Effector memory CD4-positive, alpha-beta T cell (primary cell): ENCODE measurements around the gene MYMK.
"Not testable (repeated sequence)": the region's sequence is repeated elsewhere in the genome, so short reads cannot be mapped to it uniquely, and the experiment has no call there.

Experiments used
- DNase-seq, 3 donors: peaks; one replicate each; pipeline ENCODE4 v3.0.0-alpha.2; 2020
- H3K27ac ChIP-seq: 2 replicates; pipeline ENCODE4 v1.7.0; 2013; ENCODE audit warnings: mild to moderate bottlenecking, low read length, moderate library complexity; ENCODE audit not compliant: insufficient read depth, poor library complexity, severe bottlenecking
- H3K27me3 ChIP-seq: replicated peaks from 2 replicates; pipeline ENCODE4 v1.7.0; 2013; ENCODE audit warnings: mild to moderate bottlenecking, low read length; ENCODE audit not compliant: insufficient read depth, control insufficient read depth, poor library complexity, severe bottlenecking
- H3K36me3 ChIP-seq: 2 replicates; pipeline ENCODE4 v1.7.0; 2013; ENCODE audit warnings: mild to moderate bottlenecking, low read length, moderate library complexity; ENCODE audit not compliant: control insufficient read depth, insufficient read depth
- H3K4me1 ChIP-seq: 2 replicates; pipeline ENCODE4 v1.7.0; 2013; ENCODE audit warnings: low read length, mild to moderate bottlenecking; ENCODE audit not compliant: control insufficient read depth, insufficient read depth, poor library complexity, severe bottlenecking
- H3K4me3 ChIP-seq: 2 replicates; pipeline ENCODE4 v1.7.0; 2013; ENCODE audit warnings: low read length, low read depth, mild to moderate bottlenecking; ENCODE audit not compliant: insufficient read depth, poor library complexity, severe bottlenecking
- H3K9me3 ChIP-seq: 2 replicates; pipeline ENCODE4 v1.7.0; 2013; ENCODE audit warnings: mild to moderate bottlenecking, low read length, moderate library complexity; ENCODE audit not compliant: control insufficient read depth

MYMK gene

DNA sequence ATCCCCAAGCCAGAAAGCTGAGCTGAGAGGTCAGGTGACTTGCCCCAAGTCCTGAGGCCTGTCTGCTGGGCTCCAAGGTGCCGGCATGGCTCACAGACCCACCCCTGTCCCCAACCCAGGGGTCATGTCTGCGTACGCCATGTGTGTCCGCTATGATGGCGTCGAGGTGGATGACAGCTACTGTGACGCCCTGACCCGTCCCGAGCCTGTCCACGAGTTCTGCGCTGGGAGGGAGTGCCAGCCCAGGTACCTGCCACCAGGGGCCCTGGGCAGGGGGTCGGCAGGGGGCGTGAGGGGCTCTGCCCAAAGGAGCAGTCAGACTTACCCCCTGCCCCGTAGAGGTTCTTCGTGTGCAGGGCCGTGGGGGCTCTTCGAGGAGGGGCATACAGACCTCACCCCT lies 42.1 kb upstream of the MYMK start:
- DNase-seq, result no peak
- no peaks in the 10 kb centered on the region for H3K36me3 ChIP-seq
- no peaks in the 10 kb centered on the region for H3K4me1 ChIP-seq
- no peak overlapping the region for H3K4me3 ChIP-seq
- no peaks in the 10 kb centered on the region for H3K27me3 ChIP-seq
- H3K9me3 ChIP-seq, result no peaks in the 10 kb centered on the region
- no peak overlapping the region for H3K27ac ChIP-seq

DNA sequence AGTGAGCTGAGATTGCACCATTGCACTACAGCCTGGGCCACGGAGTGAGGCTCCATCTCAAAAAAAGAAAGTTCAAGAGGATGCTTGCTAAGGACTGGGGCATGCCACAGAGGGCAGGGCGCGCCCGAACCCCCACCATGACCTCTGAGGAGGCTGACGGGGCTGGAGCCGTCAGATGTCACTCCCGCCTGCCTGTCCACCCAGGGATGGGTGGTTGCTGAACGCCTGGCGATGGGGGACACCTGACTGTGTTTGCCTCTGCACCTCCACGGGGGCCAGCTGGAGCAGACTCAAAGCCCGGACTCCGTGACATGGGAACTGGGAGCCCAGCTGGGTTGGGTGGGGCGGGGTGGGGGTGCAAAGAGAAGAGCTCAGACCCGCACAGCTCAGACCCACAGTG lies 41.6 kb upstream of the MYMK start:
- no peak for DNase-seq
- Histone ChIP-seq H3K4me3 (no peak overlapping the region), H3K27ac (no peak overlapping the region), H3K9me3 (no peaks in the 10 kb centered on the region), H3K4me1 (no peaks in the 10 kb centered on the region), H3K27me3 (no peaks in the 10 kb centered on the region), H3K36me3 (no peaks in the 10 kb centered on the region)

GRCh38 chr9:133564451-133565116 lies 39.8 kb upstream of the MYMK start:
- Histone ChIP-seq H3K36me3 (no peaks in the 10 kb centered on the region), H3K4me3 (no peak overlapping the region), H3K27me3 (no peaks in the 10 kb centered on the region), H3K27ac (no peak overlapping the region), H3K9me3 (no peaks in the 10 kb centered on the region), H3K4me1 (no peaks in the 10 kb centered on the region)
- DNase-seq, result no peak

DNA sequence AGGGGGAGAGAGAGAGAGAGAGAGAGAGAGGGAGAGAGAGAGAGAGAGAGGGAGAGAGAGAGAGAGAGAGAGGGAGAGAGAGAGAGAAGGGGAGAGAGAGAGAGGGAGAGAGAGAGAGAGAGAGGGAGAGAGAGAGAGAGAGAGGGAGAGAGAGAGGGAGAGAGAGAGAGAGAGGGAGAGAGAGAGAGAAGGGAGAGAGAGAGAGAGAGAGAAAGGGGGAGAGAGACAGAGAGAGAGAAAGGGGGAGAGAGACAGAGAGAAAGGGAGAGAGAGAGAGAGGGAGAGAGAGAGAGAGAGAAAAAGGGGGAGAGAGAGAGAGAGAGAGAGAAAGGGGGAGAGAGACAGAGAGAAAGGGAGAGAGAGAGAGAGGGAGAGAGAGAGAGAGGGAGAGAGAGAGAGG lies 39.1 kb upstream of the MYMK start:
- not testable (repeated sequence) for H3K4me1 ChIP-seq, DNase-seq, H3K27ac ChIP-seq, H3K27me3 ChIP-seq, H3K4me3 ChIP-seq, H3K36me3 ChIP-seq, H3K9me3 ChIP-seq

DNA sequence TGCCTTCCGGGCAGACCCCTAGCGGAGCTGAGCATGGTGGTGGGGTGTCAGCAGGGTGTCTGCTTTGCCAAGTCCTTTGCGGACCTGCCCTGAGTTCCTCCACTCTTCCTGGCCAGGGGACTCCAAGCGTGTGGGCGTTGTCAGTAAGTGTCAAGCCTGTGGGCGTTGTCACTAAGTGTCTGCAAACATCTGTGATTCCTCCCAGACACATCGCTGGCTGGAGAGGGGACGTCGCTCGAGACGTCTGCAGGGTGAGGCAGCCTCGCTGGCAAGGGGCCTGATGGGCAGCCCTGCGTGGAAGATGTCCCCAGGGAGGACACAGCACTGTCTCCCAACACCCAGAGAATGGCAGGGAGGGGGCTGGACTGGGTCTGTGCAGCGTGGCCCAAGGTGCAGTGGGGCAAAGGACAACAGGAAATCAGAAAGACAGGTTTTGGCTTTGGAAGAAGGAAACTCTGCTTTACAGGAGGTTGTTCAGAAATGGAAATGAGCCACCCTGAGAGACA lies 38.6 kb upstream of the MYMK start:
- H3K9me3 ChIP-seq, result no peaks in the 10 kb centered on the region
- no peaks in the 10 kb centered on the region for H3K4me1 ChIP-seq
- H3K27ac ChIP-seq, result no peak overlapping the region
- H3K36me3 ChIP-seq, result no peaks in the 10 kb centered on the region
- no peak overlapping the region for H3K4me3 ChIP-seq
- no peak for DNase-seq
- peaks cover 4% of the 10 kb centered on the region for H3K27me3 ChIP-seq

- no peak overlapping the region for H3K4me3 ChIP-seq
- H3K27ac ChIP-seq, result no peak overlapping the region
- H3K4me1 ChIP-seq, result no peaks in the 10 kb centered on the region
- DNase-seq, result no peak
- H3K9me3 ChIP-seq, result no peaks in the 10 kb centered on the region
- H3K36me3 ChIP-seq, result no peaks in the 10 kb centered on the region
- H3K27me3 ChIP-seq, result peaks cover 9% of the 10 kb centered on the region
These were observed 38.0 kb upstream of the MYMK start for GRCh38 chr9:133562611-133563290.

DNA sequence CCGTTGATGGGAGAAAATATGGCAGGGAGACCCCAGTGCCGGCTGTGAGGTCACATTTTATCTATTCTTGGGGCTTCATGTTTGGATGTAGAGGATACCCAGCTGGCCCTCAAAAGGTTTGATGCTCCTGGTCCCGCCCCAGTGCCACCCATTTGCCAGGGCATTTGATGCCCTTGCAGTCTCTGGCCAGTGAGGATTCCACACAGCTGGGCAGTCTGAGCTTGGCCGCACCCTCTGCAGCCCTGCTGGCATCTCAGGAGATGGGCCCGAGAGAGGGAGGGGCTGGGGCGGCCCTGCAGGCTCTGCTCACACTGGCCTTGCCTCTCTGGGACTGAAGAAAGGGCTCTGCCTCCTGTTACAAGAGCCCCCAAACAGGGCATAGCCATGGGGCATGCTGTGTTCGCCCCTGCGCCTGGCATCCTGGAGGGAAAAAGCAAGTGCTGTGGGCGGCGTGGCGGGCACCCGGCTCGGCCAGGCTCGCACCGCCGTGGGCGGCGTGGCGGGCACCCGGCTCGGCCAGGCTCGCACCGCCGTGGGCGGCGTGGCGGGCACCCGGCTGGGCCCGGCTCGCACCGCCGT lies 37.3 kb upstream of the MYMK start:
- no peak for DNase-seq
- no peaks in the 10 kb centered on the region for H3K36me3 ChIP-seq
- H3K9me3 ChIP-seq, result no peaks in the 10 kb centered on the region
- H3K27ac ChIP-seq, result no peak overlapping the region
- peaks cover 9% of the 10 kb centered on the region for H3K27me3 ChIP-seq
- H3K4me3 ChIP-seq, result no peak overlapping the region
- H3K4me1 ChIP-seq, result no peaks in the 10 kb centered on the region

DNA sequence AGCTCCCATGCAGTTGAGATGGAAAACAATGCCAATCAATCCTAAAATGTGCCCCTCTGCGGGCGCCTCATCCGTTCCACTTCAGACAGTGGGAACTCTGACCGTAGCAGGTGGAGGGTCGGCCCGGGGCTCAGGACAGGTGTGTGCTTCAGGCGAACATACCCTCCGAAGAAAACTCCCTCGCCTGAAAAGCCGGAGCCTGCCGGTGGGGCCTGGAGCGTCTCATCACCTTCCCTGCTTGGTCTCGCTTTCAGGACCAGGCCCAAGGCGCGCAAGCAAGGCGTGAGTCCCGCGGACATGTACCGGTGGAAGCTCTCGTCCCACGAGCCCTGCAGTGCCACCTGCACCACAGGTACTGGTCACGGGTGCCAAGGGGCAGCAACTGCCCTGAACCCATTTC lies 36.2 kb upstream of the MYMK start:
- Histone ChIP-seq H3K4me1 (no peaks in the 10 kb centered on the region), H3K27ac (no peak overlapping the region), H3K9me3 (no peaks in the 10 kb centered on the region), H3K27me3 (peaks cover 9% of the 10 kb centered on the region), H3K4me3 (no peak overlapping the region), H3K36me3 (no peaks in the 10 kb centered on the region)
- no peak for DNase-seq

GRCh38 chr9:133560311-133560710 lies 35.6 kb upstream of the MYMK start:
- no peaks in the 10 kb centered on the region for H3K36me3 ChIP-seq
- no peak for DNase-seq
- H3K9me3 ChIP-seq, result no peaks in the 10 kb centered on the region
- no peak overlapping the region for H3K4me3 ChIP-seq
- no peak overlapping the region for H3K27ac ChIP-seq
- peaks cover 9% of the 10 kb centered on the region for H3K27me3 ChIP-seq
- no peaks in the 10 kb centered on the region for H3K4me1 ChIP-seq
